ENCODE measurements around the gene SUSD6.

SUSD6 gene

DNA sequence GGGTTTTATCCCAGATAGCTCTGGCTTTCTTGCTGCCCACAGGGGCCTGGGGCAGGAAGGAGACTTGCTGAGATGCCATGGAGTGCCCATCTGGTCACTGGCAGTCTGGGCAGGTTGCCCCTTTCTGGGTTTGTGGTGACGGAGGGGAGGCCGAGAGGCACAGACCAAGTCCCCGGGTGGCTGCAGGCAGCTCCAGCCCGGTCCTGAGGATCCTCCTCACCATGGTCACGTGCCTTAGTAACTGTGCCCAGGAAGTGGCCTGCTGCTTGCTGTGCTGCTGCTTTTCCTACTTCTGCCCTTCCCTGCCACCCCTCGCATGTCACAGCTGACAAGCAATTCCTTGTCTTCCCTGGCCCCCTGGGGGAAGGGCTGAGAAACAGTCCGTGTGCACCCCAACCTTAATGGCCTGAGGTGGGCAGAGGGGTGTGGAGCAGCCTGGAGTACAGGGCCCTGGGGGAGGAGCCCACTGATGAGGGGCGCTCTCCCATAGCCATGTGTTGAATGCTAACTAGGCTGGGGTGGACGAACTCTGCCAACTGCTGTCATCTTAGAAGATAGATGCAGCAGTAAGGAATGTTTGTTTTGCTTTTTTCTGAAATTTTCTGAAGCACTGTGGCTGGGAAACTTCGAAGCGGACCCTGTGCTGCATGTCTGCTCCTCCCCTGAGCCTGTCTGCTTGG lies 100.6 kb downstream of the SUSD6 start:
- Histone ChIP-seq H3K79me2 (ENCODE audit: low read length) (peaks cover 4% of the 10 kb centered on the region; the same call in 1 of the 2 replicates), H3K27ac (ENCODE audit: low read length) (no peak overlapping the region), H4K20me1 (ENCODE audit: insufficient read depth, low read length) (peaks cover 10% of the 10 kb centered on the region), H3K36me3 (replicated peaks; ENCODE audit: low read depth, low read length) (peaks cover 26% of the 10 kb centered on the region), H3K4me2 (ENCODE audit: low read length) (no peak overlapping the region), H3K4me3 (ENCODE audit: low read length) (no peak overlapping the region), H3K27me3 (ENCODE audit: low read depth, low read length) (no peaks in the 10 kb centered on the region), H3K9me3 (ENCODE audit: insufficient read depth, low read length) (no peaks in the 10 kb centered on the region), H3K9ac (ENCODE audit: low read length) (no peak overlapping the region), H2AFZ (ENCODE audit: low read depth, low read length) (no peak overlapping the region), H3K4me1 (ENCODE audit: low read length) (peaks cover 22% of the 10 kb centered on the region)
- TF ChIP-seq EZH2phosphoT487 (IDR thresholded peaks at IDR 0.05; ENCODE audit: low read depth) (no peak), CTCF (IDR thresholded peaks at IDR 0.05; ENCODE audit: low read depth, low read length) (no peak)

DNA sequence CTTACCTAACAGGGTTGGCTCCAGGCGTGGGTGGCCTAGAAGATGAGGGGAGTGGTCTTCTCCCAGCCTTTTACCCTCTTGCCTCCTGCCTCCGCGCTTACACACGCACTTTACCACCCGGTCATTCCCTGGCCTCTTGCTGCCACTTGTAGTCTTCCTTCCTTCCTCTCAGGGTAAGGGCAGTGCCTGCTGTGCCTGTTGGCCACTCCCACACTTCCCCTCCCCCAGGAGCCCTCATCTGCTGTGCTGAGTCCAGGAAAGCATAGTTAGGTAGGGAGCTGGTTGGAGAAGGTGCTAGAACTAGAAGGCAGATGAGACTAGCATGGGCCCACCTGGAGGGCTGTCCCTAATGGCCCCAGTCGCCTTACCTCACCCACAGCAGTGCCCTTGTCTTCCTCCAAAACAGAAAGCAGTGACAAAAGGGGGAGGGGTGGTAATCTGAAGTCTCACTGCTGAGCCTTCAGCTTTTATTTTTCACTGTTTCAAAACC lies 101.2 kb downstream of the SUSD6 start:
- H3K4me1 ChIP-seq (ENCODE audit: low read length) = peaks cover 22% of the 10 kb centered on the region
- peaks cover 24% of the 10 kb centered on the region for H3K36me3 ChIP-seq (replicated peaks; ENCODE audit: low read depth, low read length)
- no peaks in the 10 kb centered on the region for H3K9me3 ChIP-seq (ENCODE audit: insufficient read depth, low read length)
- no peak overlapping the region for H3K4me3 ChIP-seq (ENCODE audit: low read length)
- peaks cover 4% of the 10 kb centered on the region; the same call in 1 of the 2 replicates for H3K79me2 ChIP-seq (ENCODE audit: low read length)
- H3K27ac ChIP-seq (ENCODE audit: low read length) = no peak overlapping the region
- H3K27me3 ChIP-seq (ENCODE audit: low read depth, low read length) = no peaks in the 10 kb centered on the region
- no peak overlapping the region for H2AFZ ChIP-seq (ENCODE audit: low read depth, low read length)
- H4K20me1 ChIP-seq (ENCODE audit: insufficient read depth, low read length) = peaks cover 10% of the 10 kb centered on the region
- TF ChIP-seq EZH2phosphoT487 (IDR thresholded peaks at IDR 0.05; ENCODE audit: low read depth) = no peak
- no peak for TF ChIP-seq CTCF (IDR thresholded peaks at IDR 0.05; ENCODE audit: low read depth, low read length)
- no peak overlapping the region for H3K4me2 ChIP-seq (ENCODE audit: low read length)
- no peak overlapping the region for H3K9ac ChIP-seq (ENCODE audit: low read length)

- H3K4me2 ChIP-seq (ENCODE audit: low read length) = no peak overlapping the region
- no peaks in the 10 kb centered on the region for H3K9me3 ChIP-seq (ENCODE audit: insufficient read depth, low read length)
- TF ChIP-seq EZH2phosphoT487 (IDR thresholded peaks at IDR 0.05; ENCODE audit: low read depth) = no peak
- no peak for TF ChIP-seq CTCF (IDR thresholded peaks at IDR 0.05; ENCODE audit: low read depth, low read length)
- H3K4me1 ChIP-seq (ENCODE audit: low read length) = peaks cover 15% of the 10 kb centered on the region
- H3K36me3 ChIP-seq (replicated peaks; ENCODE audit: low read depth, low read length) = peaks cover 24% of the 10 kb centered on the region
- no peak overlapping the region for H3K4me3 ChIP-seq (ENCODE audit: low read length)
- no peaks in the 10 kb centered on the region for H3K27me3 ChIP-seq (ENCODE audit: low read depth, low read length)
- H3K9ac ChIP-seq (ENCODE audit: low read length) = no peak overlapping the region
- no peak overlapping the region for H3K27ac ChIP-seq (ENCODE audit: low read length)
- peaks cover 4% of the 10 kb centered on the region for H4K20me1 ChIP-seq (ENCODE audit: insufficient read depth, low read length)
- H2AFZ ChIP-seq (ENCODE audit: low read depth, low read length) = no peak overlapping the region
- H3K79me2 ChIP-seq (ENCODE audit: low read length) = peaks cover 4% of the 10 kb centered on the region; the same call in 1 of the 2 replicates
These were observed 101.9 kb downstream of the SUSD6 start for GRCh38 chr14:69713209-69713781.

DNA sequence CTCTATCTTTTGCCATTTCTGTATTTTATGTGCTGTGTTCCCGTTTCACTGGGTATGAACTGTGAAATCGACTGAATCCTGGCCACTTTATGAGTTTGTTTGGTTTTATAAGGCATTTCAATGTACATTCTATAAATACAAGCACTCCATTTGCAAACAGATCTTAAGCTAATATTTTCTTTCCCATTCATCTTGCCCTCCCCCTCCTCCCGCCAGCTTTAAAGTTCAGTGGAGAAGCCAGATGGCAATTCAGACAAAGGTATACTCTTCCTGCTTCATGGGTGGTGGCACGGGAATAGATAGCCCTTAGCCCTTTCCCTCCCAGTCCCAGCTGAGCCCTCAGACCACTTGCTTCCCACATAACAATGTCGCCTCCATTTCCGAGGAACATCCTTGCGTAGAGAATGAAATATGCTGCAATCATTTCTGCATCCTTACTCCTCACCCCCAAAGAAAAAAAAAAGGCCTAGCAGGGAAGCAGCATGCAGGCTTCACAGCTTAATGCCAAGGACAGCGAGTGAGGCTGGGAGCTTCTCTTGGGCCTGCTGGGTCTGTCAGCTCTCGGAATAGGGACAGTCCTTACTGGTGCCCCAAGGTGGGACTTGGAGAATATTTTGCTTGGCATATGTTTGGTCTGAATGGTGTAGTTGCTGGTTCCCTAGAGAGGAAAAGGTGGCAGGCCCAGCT lies 102.7 kb downstream of the SUSD6 start:
- Histone ChIP-seq H3K27me3 (ENCODE audit: low read depth, low read length) (no peaks in the 10 kb centered on the region), H3K4me3 (ENCODE audit: low read length) (no peak overlapping the region), H3K27ac (ENCODE audit: low read length) (no peak overlapping the region), H3K4me1 (ENCODE audit: low read length) (peaks cover 7% of the 10 kb centered on the region), H4K20me1 (ENCODE audit: insufficient read depth, low read length) (no peaks in the 10 kb centered on the region), H3K36me3 (replicated peaks; ENCODE audit: low read depth, low read length) (peaks cover 22% of the 10 kb centered on the region), H3K9ac (ENCODE audit: low read length) (no peak overlapping the region), H3K4me2 (ENCODE audit: low read length) (no peak overlapping the region), H3K9me3 (ENCODE audit: insufficient read depth, low read length) (no peaks in the 10 kb centered on the region), H3K79me2 (ENCODE audit: low read length) (peaks cover 2% of the 10 kb centered on the region; the same call in 1 of the 2 replicates), H2AFZ (ENCODE audit: low read depth, low read length) (no peak overlapping the region)
- no peak for TF ChIP-seq CTCF (IDR thresholded peaks at IDR 0.05; ENCODE audit: low read depth, low read length)
- no peak for TF ChIP-seq EZH2phosphoT487 (IDR thresholded peaks at IDR 0.05; ENCODE audit: low read depth)

Measured in OCI-LY3 (cell line).